ENCODE data around the gene GSTO2.

Gene GSTO2

DNA sequence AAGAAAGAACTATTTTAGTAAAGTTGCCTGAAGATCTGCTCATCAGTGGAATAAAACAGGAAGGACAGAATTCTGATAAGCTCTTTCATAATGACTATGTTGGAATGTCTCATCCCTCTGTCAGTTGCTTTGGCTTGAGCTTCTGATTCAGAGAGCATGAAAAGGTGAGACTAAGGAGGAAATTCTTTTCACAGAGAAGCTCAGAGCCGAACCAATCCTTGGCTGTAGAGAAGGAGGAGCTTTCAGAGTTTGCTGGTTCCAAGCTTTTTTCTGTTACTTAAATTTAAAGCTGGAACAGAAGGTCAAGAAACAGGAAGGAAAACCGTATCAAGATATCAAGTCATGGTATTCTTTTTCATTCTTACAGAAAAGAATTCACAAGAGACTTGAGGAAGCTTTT, 24.0 kb downstream of the GSTO2 start (continued):
- TF ChIP-seq, protein P1, sequence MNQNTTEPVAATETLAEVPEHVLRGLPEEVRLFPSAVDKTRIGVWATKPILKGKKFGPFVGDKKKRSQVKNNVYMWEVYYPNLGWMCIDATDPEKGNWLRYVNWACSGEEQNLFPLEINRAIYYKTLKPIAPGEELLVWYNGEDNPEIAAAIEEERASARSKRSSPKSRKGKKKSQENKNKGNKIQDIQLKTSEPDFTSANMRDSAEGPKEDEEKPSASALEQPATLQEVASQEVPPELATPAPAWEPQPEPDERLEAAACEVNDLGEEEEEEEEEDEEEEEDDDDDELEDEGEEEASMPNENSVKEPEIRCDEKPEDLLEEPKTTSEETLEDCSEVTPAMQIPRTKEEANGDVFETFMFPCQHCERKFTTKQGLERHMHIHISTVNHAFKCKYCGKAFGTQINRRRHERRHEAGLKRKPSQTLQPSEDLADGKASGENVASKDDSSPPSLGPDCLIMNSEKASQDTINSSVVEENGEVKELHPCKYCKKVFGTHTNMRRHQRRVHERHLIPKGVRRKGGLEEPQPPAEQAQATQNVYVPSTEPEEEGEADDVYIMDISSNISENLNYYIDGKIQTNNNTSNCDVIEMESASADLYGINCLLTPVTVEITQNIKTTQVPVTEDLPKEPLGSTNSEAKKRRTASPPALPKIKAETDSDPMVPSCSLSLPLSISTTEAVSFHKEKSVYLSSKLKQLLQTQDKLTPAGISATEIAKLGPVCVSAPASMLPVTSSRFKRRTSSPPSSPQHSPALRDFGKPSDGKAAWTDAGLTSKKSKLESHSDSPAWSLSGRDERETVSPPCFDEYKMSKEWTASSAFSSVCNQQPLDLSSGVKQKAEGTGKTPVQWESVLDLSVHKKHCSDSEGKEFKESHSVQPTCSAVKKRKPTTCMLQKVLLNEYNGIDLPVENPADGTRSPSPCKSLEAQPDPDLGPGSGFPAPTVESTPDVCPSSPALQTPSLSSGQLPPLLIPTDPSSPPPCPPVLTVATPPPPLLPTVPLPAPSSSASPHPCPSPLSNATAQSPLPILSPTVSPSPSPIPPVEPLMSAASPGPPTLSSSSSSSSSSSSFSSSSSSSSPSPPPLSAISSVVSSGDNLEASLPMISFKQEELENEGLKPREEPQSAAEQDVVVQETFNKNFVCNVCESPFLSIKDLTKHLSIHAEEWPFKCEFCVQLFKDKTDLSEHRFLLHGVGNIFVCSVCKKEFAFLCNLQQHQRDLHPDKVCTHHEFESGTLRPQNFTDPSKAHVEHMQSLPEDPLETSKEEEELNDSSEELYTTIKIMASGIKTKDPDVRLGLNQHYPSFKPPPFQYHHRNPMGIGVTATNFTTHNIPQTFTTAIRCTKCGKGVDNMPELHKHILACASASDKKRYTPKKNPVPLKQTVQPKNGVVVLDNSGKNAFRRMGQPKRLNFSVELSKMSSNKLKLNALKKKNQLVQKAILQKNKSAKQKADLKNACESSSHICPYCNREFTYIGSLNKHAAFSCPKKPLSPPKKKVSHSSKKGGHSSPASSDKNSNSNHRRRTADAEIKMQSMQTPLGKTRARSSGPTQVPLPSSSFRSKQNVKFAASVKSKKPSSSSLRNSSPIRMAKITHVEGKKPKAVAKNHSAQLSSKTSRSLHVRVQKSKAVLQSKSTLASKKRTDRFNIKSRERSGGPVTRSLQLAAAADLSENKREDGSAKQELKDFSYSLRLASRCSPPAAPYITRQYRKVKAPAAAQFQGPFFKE (tag by site-specific recombination; IDR thresholded peaks at IDR 0.05; ENCODE audit: borderline replicate concordance), result no peak
- TF ChIP-seq ZNF114 (tag by site-specific recombination; IDR thresholded peaks at IDR 0.05) (no peak), ZNF341 (tag by site-specific recombination; IDR thresholded peaks at IDR 0.05; ENCODE audit: low read depth) (no peak), ZNF585B (tag by site-specific recombination; IDR thresholded peaks at IDR 0.05) (no peak), ZNF561 (tag by site-specific recombination; IDR thresholded peaks at IDR 0.05; ENCODE audit: borderline replicate concordance) (no peak)

DNA sequence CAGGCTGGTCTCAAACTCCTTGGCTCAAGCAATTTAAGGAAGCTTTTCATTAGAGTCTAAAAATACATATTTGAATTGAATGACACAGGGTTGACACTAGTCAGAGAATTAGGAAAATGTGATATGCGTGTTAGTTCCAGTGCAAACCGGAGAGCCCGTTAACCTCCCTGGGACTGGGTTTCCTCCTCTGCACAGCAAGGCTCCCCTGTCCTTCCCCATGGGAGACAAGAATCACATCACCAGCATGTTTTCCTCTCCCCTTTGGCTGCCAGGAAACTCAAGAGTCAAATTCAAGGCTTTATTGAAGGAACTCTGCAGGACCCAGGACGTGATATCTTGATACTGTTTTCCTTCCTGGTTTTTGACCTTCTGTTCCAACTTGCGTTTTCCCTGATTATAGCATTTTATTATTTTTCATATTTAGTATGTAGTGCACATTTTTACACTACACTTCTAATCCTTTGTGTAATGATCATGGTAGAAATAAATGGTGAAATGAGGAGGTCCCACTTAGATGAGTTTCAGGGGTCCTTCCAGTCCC, 24.9 kb downstream of the GSTO2 start:
- Histone ChIP-seq H3K36me3 (ENCODE audit: control insufficient read depth in 2 of 2, insufficient read depth in 1 of 2, low read length in 2 of 2) (no peaks in the 10 kb centered on the region), H3K4me1 (ENCODE audit: control insufficient read depth, insufficient read depth, low read length) (no peaks in the 10 kb centered on the region; the same call in 1 of the 2 replicates), H3K4me3 (ENCODE audit: low read depth, low read length) (no peak overlapping the region), H3K9me3 (ENCODE audit: control insufficient read depth, insufficient read depth, low read depth, low read length) (no peaks in the 10 kb centered on the region), H3K27ac (ENCODE audit: extremely low read depth, low read depth, low read length) (no peak overlapping the region)
- ChIA-PET POLR2A (interaction anchor here (1.3 kb wide), 1 partner anchor 60 kb away, joined by 3 read pairs; the partner anchor contains the start of gene CFAP58), CTCF (interaction anchor here (0.6 to 14.0 kb wide), 6 partner anchors 12 to 112 kb away, joined by 3 to 289 read pairs (median 65); partner anchors contain the start of gene CFAP58)
- TF ChIP-seq, protein P2, sequence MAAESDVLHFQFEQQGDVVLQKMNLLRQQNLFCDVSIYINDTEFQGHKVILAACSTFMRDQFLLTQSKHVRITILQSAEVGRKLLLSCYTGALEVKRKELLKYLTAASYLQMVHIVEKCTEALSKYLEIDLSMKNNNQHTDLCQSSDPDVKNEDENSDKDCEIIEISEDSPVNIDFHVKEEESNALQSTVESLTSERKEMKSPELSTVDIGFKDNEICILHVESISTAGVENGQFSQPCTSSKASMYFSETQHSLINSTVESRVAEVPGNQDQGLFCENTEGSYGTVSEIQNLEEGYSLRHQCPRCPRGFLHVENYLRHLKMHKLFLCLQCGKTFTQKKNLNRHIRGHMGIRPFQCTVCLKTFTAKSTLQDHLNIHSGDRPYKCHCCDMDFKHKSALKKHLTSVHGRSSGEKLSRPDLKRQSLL (tag by site-specific recombination; IDR thresholded peaks at IDR 0.05), result no peak
- TF ChIP-seq ZNF654 (tag by site-specific recombination; IDR thresholded peaks at IDR 0.05; ENCODE audit: low read depth), result no peak
- no peak for TF ChIP-seq ZNF2 (tag by site-specific recombination; IDR thresholded peaks at IDR 0.05)
- TF ChIP-seq, protein P3, sequence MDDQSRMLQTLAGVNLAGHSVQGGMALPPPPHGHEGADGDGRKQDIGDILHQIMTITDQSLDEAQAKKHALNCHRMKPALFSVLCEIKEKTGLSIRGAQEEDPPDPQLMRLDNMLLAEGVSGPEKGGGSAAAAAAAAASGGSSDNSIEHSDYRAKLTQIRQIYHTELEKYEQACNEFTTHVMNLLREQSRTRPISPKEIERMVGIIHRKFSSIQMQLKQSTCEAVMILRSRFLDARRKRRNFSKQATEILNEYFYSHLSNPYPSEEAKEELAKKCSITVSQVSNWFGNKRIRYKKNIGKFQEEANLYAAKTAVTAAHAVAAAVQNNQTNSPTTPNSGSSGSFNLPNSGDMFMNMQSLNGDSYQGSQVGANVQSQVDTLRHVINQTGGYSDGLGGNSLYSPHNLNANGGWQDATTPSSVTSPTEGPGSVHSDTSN (CRISPR knock-in tag; IDR thresholded peaks at IDR 0.05), result no peak
- TF ChIP-seq ZNF404 (tag by site-specific recombination; IDR thresholded peaks at IDR 0.05), result no peak
- no peak for TF ChIP-seq ZNF433 (tag by site-specific recombination; IDR thresholded peaks at IDR 0.05; ENCODE audit: low read depth)
- no peak for TF ChIP-seq TCF7L2 (IDR thresholded peaks at IDR 0.05; ENCODE audit: borderline replicate concordance, low read depth, low read length)
- no peak for TF ChIP-seq ZBTB7A (tag by site-specific recombination; IDR thresholded peaks at IDR 0.05; ENCODE audit: low read depth)
- TF ChIP-seq, protein P4, sequence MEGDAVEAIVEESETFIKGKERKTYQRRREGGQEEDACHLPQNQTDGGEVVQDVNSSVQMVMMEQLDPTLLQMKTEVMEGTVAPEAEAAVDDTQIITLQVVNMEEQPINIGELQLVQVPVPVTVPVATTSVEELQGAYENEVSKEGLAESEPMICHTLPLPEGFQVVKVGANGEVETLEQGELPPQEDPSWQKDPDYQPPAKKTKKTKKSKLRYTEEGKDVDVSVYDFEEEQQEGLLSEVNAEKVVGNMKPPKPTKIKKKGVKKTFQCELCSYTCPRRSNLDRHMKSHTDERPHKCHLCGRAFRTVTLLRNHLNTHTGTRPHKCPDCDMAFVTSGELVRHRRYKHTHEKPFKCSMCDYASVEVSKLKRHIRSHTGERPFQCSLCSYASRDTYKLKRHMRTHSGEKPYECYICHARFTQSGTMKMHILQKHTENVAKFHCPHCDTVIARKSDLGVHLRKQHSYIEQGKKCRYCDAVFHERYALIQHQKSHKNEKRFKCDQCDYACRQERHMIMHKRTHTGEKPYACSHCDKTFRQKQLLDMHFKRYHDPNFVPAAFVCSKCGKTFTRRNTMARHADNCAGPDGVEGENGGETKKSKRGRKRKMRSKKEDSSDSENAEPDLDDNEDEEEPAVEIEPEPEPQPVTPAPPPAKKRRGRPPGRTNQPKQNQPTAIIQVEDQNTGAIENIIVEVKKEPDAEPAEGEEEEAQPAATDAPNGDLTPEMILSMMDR (tag by site-specific recombination; IDR thresholded peaks at IDR 0.05), result no peak
- TF ChIP-seq BCL11B (tag by site-specific recombination; IDR thresholded peaks at IDR 0.05; ENCODE audit: low read depth), result no peak
- TF ChIP-seq SP3 (tag by site-specific recombination; IDR thresholded peaks at IDR 0.05), result no peak
- no peak for TF ChIP-seq ZNF311 (tag by site-specific recombination; IDR thresholded peaks at IDR 0.05; ENCODE audit: borderline replicate concordance)
- TF ChIP-seq YY1 (tag by site-specific recombination; IDR thresholded peaks at IDR 0.05), result no peak
- no peak for TF ChIP-seq EGR2 (tag by site-specific recombination; IDR thresholded peaks at IDR 0.05; ENCODE audit: low read depth)
- no peak for TF ChIP-seq ZNF514 (tag by site-specific recombination; IDR thresholded peaks at IDR 0.05)
- no peak for TF ChIP-seq ZNF174 (tag by site-specific recombination; IDR thresholded peaks at IDR 0.05)
- no peak for TF ChIP-seq KLF7 (tag by site-specific recombination; IDR thresholded peaks at IDR 0.05; ENCODE audit: borderline replicate concordance)
- TF ChIP-seq, protein P5, sequence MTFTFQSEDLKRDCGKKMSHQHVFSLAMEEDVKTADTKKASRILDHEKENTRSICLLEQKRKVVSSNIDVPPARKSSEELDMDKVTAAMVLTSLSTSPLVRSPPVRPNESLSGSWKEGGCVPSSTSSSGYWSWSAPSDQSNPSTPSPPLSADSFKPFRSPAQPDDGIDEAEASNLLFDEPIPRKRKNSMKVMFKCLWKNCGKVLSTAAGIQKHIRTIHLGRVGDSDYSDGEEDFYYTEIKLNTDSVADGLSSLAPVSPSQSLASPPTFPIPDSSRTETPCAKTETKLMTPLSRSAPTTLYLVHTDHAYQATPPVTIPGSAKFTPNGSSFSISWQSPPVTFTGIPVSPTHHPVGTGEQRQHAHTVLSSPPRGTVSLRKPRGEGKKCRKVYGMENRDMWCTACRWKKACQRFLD (tag by site-specific recombination; IDR thresholded peaks at IDR 0.05), result no peak
- no peak for TF ChIP-seq ZNF473 (tag by site-specific recombination; IDR thresholded peaks at IDR 0.05)
